Measurements from ENCODE around the gene FNDC11.
A peak's percentile ranks its signal among the peaks of the same experiment; 100 is the strongest.

Gene FNDC11

DNA sequence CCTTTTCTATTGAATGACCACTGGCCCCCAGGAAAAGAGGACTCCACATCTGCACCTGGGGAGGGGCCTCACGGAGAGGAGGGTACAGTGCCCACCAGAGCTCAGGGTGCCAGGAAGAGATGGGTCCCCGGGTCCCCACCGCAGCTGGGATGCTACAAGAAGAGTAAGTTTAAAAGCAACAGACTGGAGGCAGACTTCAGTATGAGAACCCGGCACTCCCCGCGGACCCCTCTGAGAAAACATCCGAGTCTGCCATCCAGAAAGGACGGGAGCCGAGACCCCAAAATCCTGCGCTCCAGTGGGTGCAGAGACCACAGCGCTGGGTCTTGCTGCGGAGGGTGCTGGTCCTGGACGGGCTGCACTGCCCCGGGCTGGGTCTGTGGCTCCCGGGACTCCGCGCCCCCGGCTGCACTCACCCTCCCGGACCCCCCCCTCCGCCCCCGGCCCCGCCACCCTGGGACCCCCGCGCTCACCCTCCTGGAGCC lies 19.7 kb downstream of the FNDC11 start:
- H3K9ac ChIP-seq (ENCODE audit: low read length) = peak overlapping the region; percentile 88
- no peak for DNase-seq (ENCODE audit: low read depth)
- no peaks in the 10 kb centered on the region for H3K9me3 ChIP-seq (ENCODE audit: control insufficient read depth, low read length)
- no peaks in the 10 kb centered on the region for H3K27me3 ChIP-seq (replicated peaks; ENCODE audit: control insufficient read depth, insufficient read depth, low read length)
- H3K4me1 ChIP-seq (ENCODE audit: control insufficient read depth, insufficient read depth, low read length) = peaks cover 20% of the 10 kb centered on the region
- peak overlapping the region; percentile 87 for H3K4me3 ChIP-seq (ENCODE audit: low read length)
- no peaks in the 10 kb centered on the region for H3K36me3 ChIP-seq (ENCODE audit: control insufficient read depth, insufficient read depth, low read length, severe bottlenecking)

DNA sequence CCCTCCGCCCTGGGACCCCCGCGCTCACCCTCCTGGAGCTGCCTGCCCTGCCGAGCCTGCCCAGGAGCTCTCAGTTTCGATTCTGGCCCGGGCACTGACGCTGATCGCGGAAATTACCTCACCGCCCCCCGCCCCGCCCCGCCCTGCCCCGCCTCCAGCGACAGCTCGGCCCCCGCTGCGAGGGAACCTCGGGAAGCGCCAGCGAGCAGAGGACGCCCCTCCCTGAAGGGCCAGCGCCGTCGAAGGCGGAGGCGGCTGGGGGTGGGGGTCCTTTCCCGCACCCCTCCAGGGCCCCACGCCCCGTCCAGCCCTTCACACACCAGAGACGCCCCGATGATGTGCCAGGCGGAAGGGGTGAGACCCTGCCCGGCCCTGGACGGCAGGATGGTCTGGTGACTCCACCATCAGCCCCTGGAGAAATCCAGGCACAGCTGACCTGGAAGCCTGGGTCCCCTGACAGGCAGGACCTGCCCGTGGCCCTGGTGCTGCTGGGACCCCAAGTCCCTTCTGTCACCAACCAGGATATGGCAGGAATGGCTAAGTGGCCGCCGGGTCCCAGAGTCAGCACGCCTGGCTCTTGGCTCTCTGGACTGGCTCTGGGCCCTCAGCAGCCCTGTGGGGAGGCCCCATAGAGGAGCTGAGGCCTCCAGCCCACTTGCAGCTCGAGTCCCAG lies 20.3 kb downstream of the FNDC11 start, which contains the start of gene HELZ2:
Gene HELZ2 (minus strand): TSS at position 84 of the 673 bp plus-strand sequence. CDS start 1,854 bp downstream, outside the sequence.
- peak; percentile 91 for DNase-seq (ENCODE audit: low read depth)
- H3K4me1 ChIP-seq (ENCODE audit: control insufficient read depth, insufficient read depth, low read length) = peaks cover 26% of the 10 kb centered on the region

DNA sequence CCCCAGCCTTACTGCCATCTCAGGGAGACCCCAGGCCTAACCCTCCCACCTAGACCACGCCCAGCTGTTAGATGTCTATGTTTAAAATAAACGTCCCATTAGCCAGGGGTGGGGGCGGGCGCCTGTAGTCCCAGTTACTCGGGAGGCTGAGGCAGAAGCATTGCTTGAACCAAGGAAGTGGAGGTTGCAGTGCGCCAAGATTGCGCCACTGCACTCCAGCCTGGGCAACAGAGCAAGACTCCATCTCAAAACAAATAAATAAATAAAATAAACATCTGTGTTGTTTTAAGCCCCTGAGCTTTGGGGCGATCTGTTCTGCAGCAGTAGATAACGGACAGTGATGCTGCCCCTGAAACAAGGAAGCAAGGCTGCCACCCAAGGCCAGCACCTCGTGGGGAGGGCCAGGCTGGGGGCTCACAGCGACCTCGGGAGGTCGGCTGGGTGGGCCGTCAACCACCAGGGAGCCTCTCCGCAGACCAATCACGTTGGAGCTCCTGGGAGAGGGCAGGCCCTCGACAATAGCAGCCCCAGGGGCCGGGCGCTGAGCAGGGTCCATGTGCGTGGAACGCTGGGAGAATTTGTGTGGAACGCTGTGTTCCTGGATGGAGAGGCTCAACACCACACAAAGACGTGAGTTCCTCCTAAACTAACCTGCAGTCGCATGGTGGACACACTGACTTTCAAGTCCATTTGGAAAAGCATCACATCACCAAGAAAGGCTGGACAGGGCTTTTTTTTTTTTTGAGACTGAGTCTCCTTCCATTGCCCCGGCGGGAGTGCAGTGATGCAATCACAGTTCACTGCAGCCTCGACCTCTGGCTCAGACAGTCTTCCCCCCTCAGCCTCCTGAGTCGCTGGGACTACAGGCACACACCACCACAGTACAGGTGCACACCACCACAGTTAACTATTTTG lies 21.1 kb downstream of the FNDC11 start:
- Histone ChIP-seq H3K9me3 (ENCODE audit: control insufficient read depth, low read length) (no peaks in the 10 kb centered on the region), H3K4me1 (ENCODE audit: control insufficient read depth, insufficient read depth, low read length) (peaks cover 26% of the 10 kb centered on the region), H3K4me3 (ENCODE audit: low read length) (no peak overlapping the region), H3K9ac (ENCODE audit: low read length) (no peak overlapping the region), H3K27me3 (replicated peaks; ENCODE audit: control insufficient read depth, insufficient read depth, low read length) (peaks cover 10% of the 10 kb centered on the region), H3K36me3 (ENCODE audit: control insufficient read depth, insufficient read depth, low read length, severe bottlenecking) (no peaks in the 10 kb centered on the region)
- peak; percentile 21 for DNase-seq (ENCODE audit: low read depth)

More for the DNA sequence above, 20.3 kb downstream of the FNDC11 start, which contains the start of gene HELZ2:
- Histone ChIP-seq H3K27me3 (replicated peaks; ENCODE audit: control insufficient read depth, insufficient read depth, low read length) (peaks cover 3% of the 10 kb centered on the region), H3K36me3 (ENCODE audit: control insufficient read depth, insufficient read depth, low read length, severe bottlenecking) (no peaks in the 10 kb centered on the region), H3K4me3 (ENCODE audit: low read length) (peak within 1 kb of the TSS; percentile 87), H3K9me3 (ENCODE audit: control insufficient read depth, low read length) (no peaks in the 10 kb centered on the region), H3K9ac (ENCODE audit: low read length) (peak within 1 kb of the TSS; percentile 88)

DNA sequence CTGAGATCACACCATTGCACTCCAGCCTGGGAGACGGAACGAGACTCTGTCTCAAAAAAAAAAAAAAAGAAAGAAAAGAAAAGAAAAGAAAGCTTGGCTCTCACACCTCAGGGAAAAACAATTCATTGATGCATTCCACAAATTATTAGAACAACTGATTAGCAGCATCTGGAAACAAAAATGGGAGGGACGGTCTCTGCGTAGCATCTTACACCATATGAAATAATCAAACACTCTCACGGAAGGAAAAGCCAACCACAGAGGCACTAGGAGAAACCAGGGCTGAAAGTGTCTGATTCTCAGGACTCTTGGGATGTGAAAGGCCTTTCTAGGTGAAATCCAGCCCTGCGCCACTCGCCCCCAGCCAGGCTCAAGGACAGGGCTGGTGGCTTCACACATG lies 22.4 kb downstream of the FNDC11 start:
- H3K27me3 ChIP-seq (replicated peaks; ENCODE audit: control insufficient read depth, insufficient read depth, low read length) = peaks cover 14% of the 10 kb centered on the region
- peaks cover 26% of the 10 kb centered on the region for H3K4me1 ChIP-seq (ENCODE audit: control insufficient read depth, insufficient read depth, low read length)
- no peaks in the 10 kb centered on the region for H3K36me3 ChIP-seq (ENCODE audit: control insufficient read depth, insufficient read depth, low read length, severe bottlenecking)
- DNase-seq (ENCODE audit: low read depth) = no peak
- H3K4me3 ChIP-seq (ENCODE audit: low read length) = no peak overlapping the region
- no peak overlapping the region for H3K9ac ChIP-seq (ENCODE audit: low read length)
- H3K9me3 ChIP-seq (ENCODE audit: control insufficient read depth, low read length) = no peaks in the 10 kb centered on the region

DNA sequence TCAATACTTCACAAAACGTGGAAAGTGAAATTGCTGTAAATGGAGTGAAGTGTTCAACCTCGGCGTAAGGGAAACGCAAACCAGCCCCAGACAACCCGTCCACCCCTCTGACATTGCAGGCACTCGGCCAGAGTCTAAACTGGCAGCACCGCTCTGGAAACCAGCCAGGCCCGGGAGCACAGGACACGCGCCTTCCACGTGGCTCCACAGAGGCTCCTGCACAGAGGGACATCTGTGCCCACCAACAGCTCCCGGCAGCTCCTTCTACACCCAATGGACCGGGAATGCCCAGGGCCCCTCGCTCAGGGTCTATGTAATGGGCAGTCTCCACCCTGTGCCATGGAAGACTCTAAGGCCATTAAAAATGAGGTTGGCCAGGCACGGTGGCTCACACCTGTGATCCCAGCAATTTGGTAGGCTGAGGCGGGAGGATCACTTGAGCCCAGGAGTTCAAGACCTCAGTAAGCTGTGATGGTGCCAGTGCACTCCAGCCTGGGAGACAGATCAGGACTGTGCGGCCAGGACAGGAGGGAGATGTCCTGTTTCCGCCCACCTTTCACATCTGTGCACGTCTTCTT lies 23.4 kb downstream of the FNDC11 start:
- DNase-seq (ENCODE audit: low read depth) = no peak
- Histone ChIP-seq H3K4me1 (ENCODE audit: control insufficient read depth, insufficient read depth, low read length) (peaks cover 26% of the 10 kb centered on the region), H3K27me3 (replicated peaks; ENCODE audit: control insufficient read depth, insufficient read depth, low read length) (peaks cover 14% of the 10 kb centered on the region), H3K9me3 (ENCODE audit: control insufficient read depth, low read length) (no peaks in the 10 kb centered on the region), H3K9ac (ENCODE audit: low read length) (no peak overlapping the region), H3K4me3 (ENCODE audit: low read length) (no peak overlapping the region), H3K36me3 (ENCODE audit: control insufficient read depth, insufficient read depth, low read length, severe bottlenecking) (no peaks in the 10 kb centered on the region)

DNA sequence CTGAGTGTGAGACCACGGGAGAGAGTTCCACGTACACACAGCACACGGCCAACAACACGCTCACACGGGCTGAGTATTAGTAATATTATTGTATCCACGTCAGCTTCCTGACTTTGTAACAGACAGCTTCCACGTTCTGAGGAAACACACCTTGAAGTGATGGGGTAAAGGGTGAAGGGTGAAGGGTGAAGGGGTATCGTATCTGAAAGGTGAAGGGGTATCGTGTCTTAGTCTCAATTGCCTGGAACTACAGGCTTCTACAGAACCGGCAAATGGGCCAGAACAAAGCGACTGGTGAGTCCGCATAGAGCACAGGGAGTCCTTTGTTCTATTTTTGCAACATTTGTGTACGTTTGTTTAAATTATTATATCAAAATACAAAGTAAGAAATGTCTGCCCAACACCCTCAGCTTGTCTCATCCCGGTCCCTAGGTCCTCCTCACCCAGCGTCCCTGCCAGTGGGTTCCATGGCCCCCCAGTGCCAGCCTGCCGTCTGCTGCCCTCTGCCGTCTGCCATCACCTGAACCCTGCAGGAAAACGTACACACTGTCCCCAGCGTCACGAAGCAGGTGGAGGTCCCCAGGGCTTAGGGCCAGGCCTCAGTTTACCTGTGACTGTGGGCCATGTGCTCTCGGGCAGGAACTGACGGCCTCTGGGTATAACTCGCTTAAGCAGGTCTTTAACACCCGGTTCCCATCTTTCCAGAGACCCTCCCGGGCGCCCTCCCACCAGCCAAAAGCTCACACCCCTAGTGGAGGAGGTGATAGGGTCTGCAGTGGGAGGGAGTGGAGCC lies 24.5 kb downstream of the FNDC11 start:
- Histone ChIP-seq H3K4me3 (ENCODE audit: low read length) (no peak overlapping the region), H3K36me3 (ENCODE audit: control insufficient read depth, insufficient read depth, low read length, severe bottlenecking) (no peaks in the 10 kb centered on the region), H3K27me3 (replicated peaks; ENCODE audit: control insufficient read depth, insufficient read depth, low read length) (peaks cover 14% of the 10 kb centered on the region), H3K4me1 (ENCODE audit: control insufficient read depth, insufficient read depth, low read length) (peaks cover 22% of the 10 kb centered on the region), H3K9ac (ENCODE audit: low read length) (no peak overlapping the region), H3K9me3 (ENCODE audit: control insufficient read depth, low read length) (no peaks in the 10 kb centered on the region)
- DNase-seq (ENCODE audit: low read depth) = no peak

DNA sequence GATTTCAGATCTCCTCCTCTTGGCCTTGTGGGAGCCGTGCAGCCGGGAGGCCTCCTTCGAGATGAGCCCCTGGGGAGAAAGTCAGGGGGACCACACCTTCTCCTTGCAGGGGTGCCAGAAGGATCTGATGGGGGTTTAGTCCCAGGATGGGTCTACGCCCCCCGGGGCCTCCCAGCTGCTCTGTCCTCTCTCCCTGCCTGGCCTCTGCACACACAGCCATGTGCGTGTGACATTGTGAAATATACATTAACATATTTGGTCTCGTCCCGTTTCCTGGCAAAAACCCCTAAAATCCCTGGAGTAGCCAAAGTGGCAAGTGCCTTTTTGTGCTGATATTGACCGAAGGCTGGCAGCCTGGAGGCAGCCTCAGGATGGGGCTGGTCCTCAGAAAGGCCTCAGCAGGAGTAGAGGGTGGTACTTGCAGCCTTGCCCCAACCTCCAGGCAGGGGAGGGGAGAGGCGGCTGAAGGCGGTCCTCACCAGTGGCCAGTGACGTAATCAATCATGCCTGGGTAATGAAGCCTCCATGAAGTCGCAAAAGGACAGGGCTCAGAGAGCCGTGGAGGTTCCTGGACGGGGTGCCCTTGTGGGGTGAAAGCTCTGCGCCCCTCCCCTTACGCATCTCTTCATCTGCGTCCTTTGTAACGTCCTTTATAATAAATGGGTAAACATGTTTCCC lies 25.2 kb downstream of the FNDC11 start:
- H3K36me3 ChIP-seq (ENCODE audit: control insufficient read depth, insufficient read depth, low read length, severe bottlenecking) = no peaks in the 10 kb centered on the region
- DNase-seq (ENCODE audit: low read depth) = no peak
- H3K9ac ChIP-seq (ENCODE audit: low read length) = no peak overlapping the region
- H3K4me3 ChIP-seq (ENCODE audit: low read length) = no peak overlapping the region
- H3K27me3 ChIP-seq (replicated peaks; ENCODE audit: control insufficient read depth, insufficient read depth, low read length) = peaks cover 14% of the 10 kb centered on the region
- H3K9me3 ChIP-seq (ENCODE audit: control insufficient read depth, low read length) = no peaks in the 10 kb centered on the region
- H3K4me1 ChIP-seq (ENCODE audit: control insufficient read depth, insufficient read depth, low read length) = peaks cover 21% of the 10 kb centered on the region

DNA sequence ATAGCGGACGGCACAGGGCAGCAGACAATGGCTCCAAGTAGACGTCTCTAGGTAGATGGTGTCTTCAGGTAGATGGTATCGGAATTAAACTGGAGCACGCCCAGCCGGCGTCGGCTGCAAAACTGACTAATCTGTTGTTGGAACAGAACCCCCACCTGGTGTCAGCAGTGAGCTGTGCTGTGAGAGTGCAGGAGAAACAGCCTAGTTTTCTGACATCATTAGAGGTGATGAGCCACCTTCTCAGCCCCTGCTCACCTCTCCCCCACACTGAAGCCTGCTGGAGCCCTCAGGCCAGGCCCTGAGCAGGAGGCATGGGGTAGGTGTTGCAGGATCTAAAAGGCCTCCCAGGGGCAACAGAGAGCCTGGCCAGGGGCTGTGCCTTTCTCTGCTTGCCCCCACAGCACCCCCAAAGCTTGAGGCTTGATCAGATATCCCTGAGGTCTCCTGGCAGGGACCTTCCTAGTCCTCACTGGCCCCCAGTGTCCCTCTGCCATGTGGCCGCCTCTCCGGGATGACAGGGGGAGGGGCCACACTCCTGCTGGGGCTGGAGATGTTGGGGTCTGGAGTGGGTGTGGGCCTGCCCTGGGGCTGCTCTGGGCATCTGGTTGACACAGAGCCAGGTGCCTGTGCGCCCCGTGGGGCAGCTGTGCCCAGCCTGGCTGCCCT lies 27.0 kb downstream of the FNDC11 start:
- H3K36me3 ChIP-seq (ENCODE audit: control insufficient read depth, insufficient read depth, low read length, severe bottlenecking) = no peaks in the 10 kb centered on the region
- no peak overlapping the region for H3K4me3 ChIP-seq (ENCODE audit: low read length)
- no peak overlapping the region for H3K9ac ChIP-seq (ENCODE audit: low read length)
- no peak for DNase-seq (ENCODE audit: low read depth)
- H3K9me3 ChIP-seq (ENCODE audit: control insufficient read depth, low read length) = no peaks in the 10 kb centered on the region
- peaks cover 5% of the 10 kb centered on the region for H3K4me1 ChIP-seq (ENCODE audit: control insufficient read depth, insufficient read depth, low read length)
- peaks cover 14% of the 10 kb centered on the region for H3K27me3 ChIP-seq (replicated peaks; ENCODE audit: control insufficient read depth, insufficient read depth, low read length)

DNA sequence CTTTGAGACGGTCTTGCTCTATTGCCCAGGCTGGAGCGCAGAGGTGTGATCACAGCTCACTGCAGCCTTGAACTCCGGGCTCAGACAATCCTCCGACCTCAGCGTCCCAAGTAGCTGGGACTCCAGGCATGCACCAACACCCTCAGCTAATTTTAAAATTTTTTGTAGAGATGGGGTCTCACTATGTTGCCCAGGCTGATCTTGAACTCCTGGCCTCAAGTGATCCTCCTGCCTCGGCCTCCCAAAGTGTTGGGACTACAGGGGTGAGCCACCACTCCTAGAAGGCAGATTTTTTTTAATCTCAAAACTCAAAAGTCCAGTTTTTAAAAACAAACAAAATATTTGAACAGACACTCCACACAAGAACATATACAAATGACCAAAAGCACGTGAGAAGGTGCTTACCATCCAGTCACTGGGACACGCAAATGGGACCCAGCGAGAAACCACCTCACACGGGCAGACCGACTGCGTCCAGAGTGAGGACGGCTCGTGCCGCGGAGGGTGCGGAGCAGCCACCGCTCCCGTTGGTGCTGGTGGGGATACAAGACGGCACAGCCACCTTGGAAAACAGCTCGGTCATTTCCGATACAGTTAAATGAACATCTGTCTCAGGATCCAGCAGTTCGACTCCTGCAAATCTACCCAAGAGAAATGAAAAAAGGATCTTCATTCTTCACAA lies 28.6 kb downstream of the FNDC11 start:
- Histone ChIP-seq H3K9me3 (ENCODE audit: control insufficient read depth, low read length) (no peaks in the 10 kb centered on the region), H3K27me3 (replicated peaks; ENCODE audit: control insufficient read depth, insufficient read depth, low read length) (peaks cover 14% of the 10 kb centered on the region), H3K36me3 (ENCODE audit: control insufficient read depth, insufficient read depth, low read length, severe bottlenecking) (no peaks in the 10 kb centered on the region), H3K4me1 (ENCODE audit: control insufficient read depth, insufficient read depth, low read length) (peaks cover 5% of the 10 kb centered on the region), H3K9ac (ENCODE audit: low read length) (no peak overlapping the region), H3K4me3 (ENCODE audit: low read length) (no peak overlapping the region)
- DNase-seq (ENCODE audit: low read depth) = no peak

Data from adipocyte (in vitro differentiated cells).